ENCODE data around the gene BCL2L1.

- TF ChIP-seq, protein P1, sequence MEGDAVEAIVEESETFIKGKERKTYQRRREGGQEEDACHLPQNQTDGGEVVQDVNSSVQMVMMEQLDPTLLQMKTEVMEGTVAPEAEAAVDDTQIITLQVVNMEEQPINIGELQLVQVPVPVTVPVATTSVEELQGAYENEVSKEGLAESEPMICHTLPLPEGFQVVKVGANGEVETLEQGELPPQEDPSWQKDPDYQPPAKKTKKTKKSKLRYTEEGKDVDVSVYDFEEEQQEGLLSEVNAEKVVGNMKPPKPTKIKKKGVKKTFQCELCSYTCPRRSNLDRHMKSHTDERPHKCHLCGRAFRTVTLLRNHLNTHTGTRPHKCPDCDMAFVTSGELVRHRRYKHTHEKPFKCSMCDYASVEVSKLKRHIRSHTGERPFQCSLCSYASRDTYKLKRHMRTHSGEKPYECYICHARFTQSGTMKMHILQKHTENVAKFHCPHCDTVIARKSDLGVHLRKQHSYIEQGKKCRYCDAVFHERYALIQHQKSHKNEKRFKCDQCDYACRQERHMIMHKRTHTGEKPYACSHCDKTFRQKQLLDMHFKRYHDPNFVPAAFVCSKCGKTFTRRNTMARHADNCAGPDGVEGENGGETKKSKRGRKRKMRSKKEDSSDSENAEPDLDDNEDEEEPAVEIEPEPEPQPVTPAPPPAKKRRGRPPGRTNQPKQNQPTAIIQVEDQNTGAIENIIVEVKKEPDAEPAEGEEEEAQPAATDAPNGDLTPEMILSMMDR (IDR thresholded peaks at IDR 0.05; ENCODE audit: low read depth, low read length): no peak
- no peak for TF ChIP-seq EZH2phosphoT487 (IDR thresholded peaks at IDR 0.05; ENCODE audit: low read depth)
Measured at GRCh38 chr20:31716818-31717477, 5.7 kb downstream of the BCL2L1 start.

Data from OCI-LY3 (cell line).